Thoracic aorta (tissue), 2 donors: ENCODE results near the gene UBR4. TPM values are rescaled to one million over a fixed set of nuclear protein-coding genes. Genes with fewer than 3 reads are reported as not detected.

ENCODE experiments used
- ATAC-seq: fragments of 150-250 bp; one replicate; pipeline ENCODE4 v1.8.0; 2017; ENCODE audit warnings: low read depth; ENCODE audit not compliant: insufficient number of reproducible peaks, low FRiP score
- DNase-seq: peaks from one replicate; pipeline ENCODE4 v3.0.0-alpha.2; 2020; ENCODE audit warnings: low spot score
- H3K27ac ChIP-seq, 2 donors: fragments of 200-600 bp; sonication (generic); 1 replicate in 1 of 2; 2 replicates in 1 of 2; pipeline ENCODE4 v1.5.1; 2016; ENCODE audit warnings: mild to moderate bottlenecking in 2 of 2, moderate library complexity in 2 of 2
- H3K27me3 ChIP-seq: fragments of 200-600 bp; sonication (generic); replicated peaks from 2 replicates; pipeline ENCODE4 v1.6.0; 2016; ENCODE audit warnings: mild to moderate bottlenecking; ENCODE audit not compliant: insufficient read depth
- H3K36me3 ChIP-seq: fragments of 200-600 bp; sonication (generic); one replicate; pipeline ENCODE4 v1.5.1; 2016
- H3K4me1 ChIP-seq, 2 donors: fragments of 200-600 bp; sonication (generic); 1 replicate in 1 of 2; 2 replicates in 1 of 2; pipeline versions ENCODE4 v1.5.1 to v1.6.0; 2016; ENCODE audit warnings: low read depth in 2 of 2, mild to moderate bottlenecking in 1 of 2; ENCODE audit not compliant: control insufficient read depth in 1 of 2
- H3K4me3 ChIP-seq: fragments of 200-600 bp; sonication (generic); 2 replicates; pipeline ENCODE4 v1.5.1; 2016; ENCODE audit warnings: mild to moderate bottlenecking
- H3K9me3 ChIP-seq: fragments of 200-600 bp; sonication (generic); 2 replicates; pipeline ENCODE4 v1.5.1; 2016
- CTCF ChIP-seq: fragments of 200-600 bp; sonication (generic); IDR thresholded peaks from one replicate; pipeline ENCODE4 v1.5.1; 2019; ENCODE audit warnings: antibody characterized with exemption
- total RNA-seq, 2 donors: library from RNA; depleted of rRNA; stranded (reverse); fragments of >200 nt; gene quantifications; one replicate each; pipeline versions ENCODE4 v1.1.0 to v1.2.3, GENCODE V29; 2016

Gene UBR4
- total RNA-seq, 2 donors from 2014 or later = 231 to 266 TPM

- DNase-seq (no peak), ATAC-seq (no peak)
- no peaks in the 10 kb centered on the region for H3K9me3 ChIP-seq
- no peaks in the 10 kb centered on the region for H3K4me1 ChIP-seq
- TF ChIP-seq CTCF = no peak
- H3K27me3 ChIP-seq = no peaks in the 10 kb centered on the region
- H3K36me3 ChIP-seq = no peaks in the 10 kb centered on the region
- no peak overlapping the region for H3K4me3 ChIP-seq
- no peak overlapping the region for H3K27ac ChIP-seq
Measured at GRCh38 chr1:19055001-19055400, 155.1 kb downstream of the UBR4 start.

- DNase-seq = no peak
- no peak for ATAC-seq
Measured at GRCh38 chr1:19054216-19054615, 155.8 kb downstream of the UBR4 start.

DNA sequence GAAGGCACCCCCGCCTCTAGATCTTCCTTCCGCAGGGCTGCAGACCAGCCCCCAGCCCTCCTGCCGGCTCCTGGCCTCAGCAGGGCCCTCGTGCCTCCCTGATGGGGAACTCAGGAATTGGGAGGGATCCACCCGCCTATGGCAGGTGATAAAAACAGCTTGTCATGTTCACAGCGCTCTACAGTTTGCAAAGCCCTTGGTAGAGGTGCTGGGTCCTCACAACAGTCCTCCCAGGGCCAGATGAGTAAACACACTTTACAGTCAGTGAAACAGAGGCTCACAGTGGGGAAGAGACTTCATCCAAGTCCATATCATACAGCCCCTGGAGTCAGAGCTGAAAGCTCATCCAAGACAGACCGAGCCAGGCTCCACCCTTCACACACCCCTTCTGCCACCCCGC lies 156.6 kb downstream of the UBR4 start:
- no peak for DNase-seq
- no peak overlapping the region for H3K27ac ChIP-seq
- H3K4me1 ChIP-seq = no peaks in the 10 kb centered on the region
- H3K27me3 ChIP-seq = no peaks in the 10 kb centered on the region
- no peak overlapping the region for H3K4me3 ChIP-seq
- H3K36me3 ChIP-seq = no peaks in the 10 kb centered on the region
- H3K9me3 ChIP-seq = no peaks in the 10 kb centered on the region
- no peak for TF ChIP-seq CTCF
- no peak for ATAC-seq

More at GRCh38 chr1:19054216-19054615, 155.8 kb downstream of the UBR4 start:
- no peaks in the 10 kb centered on the region for H3K36me3 ChIP-seq
- no peak for TF ChIP-seq CTCF
- no peaks in the 10 kb centered on the region for H3K9me3 ChIP-seq
- no peak overlapping the region for H3K4me3 ChIP-seq
- H3K27ac ChIP-seq = no peak overlapping the region
- no peaks in the 10 kb centered on the region for H3K27me3 ChIP-seq
- H3K4me1 ChIP-seq = no peaks in the 10 kb centered on the region

- Histone ChIP-seq H3K27me3 (no peaks in the 10 kb centered on the region), H3K4me1 (no peaks in the 10 kb centered on the region), H3K36me3 (no peaks in the 10 kb centered on the region), H3K27ac (no peak overlapping the region), H3K9me3 (no peaks in the 10 kb centered on the region), H3K4me3 (no peak overlapping the region)
- DNase-seq (no peak), ATAC-seq (no peak)
- no peak for TF ChIP-seq CTCF
Measured at GRCh38 chr1:19049798-19050197, 160.3 kb downstream of the UBR4 start.

GRCh38 chr1:19049128-19049768 lies 160.8 kb downstream of the UBR4 start:
- DNase-seq = no peak

More at GRCh38 chr1:19049128-19049768, 160.8 kb downstream of the UBR4 start:
- no peaks in the 10 kb centered on the region for H3K9me3 ChIP-seq
- no peak overlapping the region for H3K27ac ChIP-seq
- TF ChIP-seq CTCF = no peak
- no peak overlapping the region for H3K4me3 ChIP-seq
- H3K27me3 ChIP-seq = no peaks in the 10 kb centered on the region
- no peaks in the 10 kb centered on the region for H3K4me1 ChIP-seq
- no peaks in the 10 kb centered on the region for H3K36me3 ChIP-seq
- no peak for ATAC-seq
